A549 (cell line): Measurements from ENCODE around the gene STAM.

Experiments used
- CTCF ChIP-seq: fragments of >200 bp; sonication (Bioruptor Twin); formaldehyde crosslinking; IDR thresholded peaks from 3 replicates; pipeline ENCODE4 v1.5.1; 2016
- HDAC2 ChIP-seq: fragments of 200-600 bp; sonication (generic); IDR thresholded peaks from 2 replicates; pipeline ENCODE4 v1.6.1; 2016
- HMGXB4 ChIP-seq: fragments of 250-450 bp; sonication (Bioruptor Pico); IDR thresholded peaks from 2 replicates; pipeline ENCODE4 v1.5.0; 2021; ENCODE audit warnings: mild to moderate bottlenecking, moderate library complexity, borderline replicate concordance
- HOXB5 ChIP-seq: fragments of 250-450 bp; sonication (Bioruptor Pico); IDR thresholded peaks from 2 replicates; pipeline ENCODE4 v1.5.0; 2020; ENCODE audit warnings: mild to moderate bottlenecking, moderate library complexity
- KDM1A ChIP-seq: fragments of 200-600 bp; sonication (generic); IDR thresholded peaks from 2 replicates; pipeline ENCODE4 v1.6.1; 2016; ENCODE audit warnings: low read depth, mild to moderate bottlenecking
- KDM5A ChIP-seq: fragments of 200-600 bp; sonication (generic); IDR thresholded peaks from 2 replicates; pipeline ENCODE4 v1.6.1; 2016; ENCODE audit warnings: antibody characterized with exemption, mild to moderate bottlenecking
- MAFK ChIP-seq: fragments of 450-650 bp; IDR thresholded peaks from 2 replicates; pipeline ENCODE4 v1.6.1; 2014; ENCODE audit not compliant: partially characterized antibody
- NPAS2 ChIP-seq: fragments of 250-450 bp; sonication (Bioruptor Pico); IDR thresholded peaks from 2 replicates; pipeline ENCODE4 v1.8.0; 2022; ENCODE audit warnings: mild to moderate bottlenecking, moderate library complexity, borderline replicate concordance
- POLR2A ChIP-seq: IDR thresholded peaks from 2 replicates; pipeline ENCODE4 v1.6.1; 2012; ENCODE audit warnings: mild to moderate bottlenecking, low read length
- REST ChIP-seq: fragments of 200-600 bp; sonication (generic); IDR thresholded peaks from 2 replicates; pipeline ENCODE4 v1.6.1; 2016; ENCODE audit warnings: antibody characterized with exemption, mild to moderate bottlenecking, moderate library complexity
- SREBF2 ChIP-seq: fragments of 450-650 bp; IDR thresholded peaks from 2 replicates; pipeline ENCODE4 v1.6.1; 2014; ENCODE audit warnings: mild to moderate bottlenecking, moderate library complexity
- TP53 ChIP-seq: fragments of 250-450 bp; sonication (Bioruptor Pico); IDR thresholded peaks from 2 replicates; pipeline ENCODE4 v1.5.0; 2021; ENCODE audit warnings: mild to moderate bottlenecking, moderate library complexity
- USF2 ChIP-seq: fragments of 450-650 bp; IDR thresholded peaks from 2 replicates; pipeline ENCODE4 v1.6.1; 2014; ENCODE audit warnings: antibody characterized with exemption

- TF ChIP-seq TP53 (CRISPR knock-in tag) (no peak), USF2 (no peak), CTCF (no peak), SREBF2 (no peak), KDM5A (no peak), KDM1A (no peak), MAFK (no peak), REST (no peak), POLR2A (no peak), NPAS2 (no peak), HOXB5 (no peak), HMGXB4 (CRISPR knock-in tag) (no peak), HDAC2 (no peak)
These were observed 49.1 kb downstream of the STAM start for GRCh38 chr10:17693009-17693408.
